CMK (cell line): Measurements from ENCODE around the gene NMRK2.
A peak's percentile ranks its signal among the peaks of the same experiment; 100 is the strongest.

Source experiments
- DNase-seq: peaks from one replicate; pipeline ENCODE4 v3.0.0-alpha.2; 2010; ENCODE audit warnings: low read depth

Gene NMRK2

DNA sequence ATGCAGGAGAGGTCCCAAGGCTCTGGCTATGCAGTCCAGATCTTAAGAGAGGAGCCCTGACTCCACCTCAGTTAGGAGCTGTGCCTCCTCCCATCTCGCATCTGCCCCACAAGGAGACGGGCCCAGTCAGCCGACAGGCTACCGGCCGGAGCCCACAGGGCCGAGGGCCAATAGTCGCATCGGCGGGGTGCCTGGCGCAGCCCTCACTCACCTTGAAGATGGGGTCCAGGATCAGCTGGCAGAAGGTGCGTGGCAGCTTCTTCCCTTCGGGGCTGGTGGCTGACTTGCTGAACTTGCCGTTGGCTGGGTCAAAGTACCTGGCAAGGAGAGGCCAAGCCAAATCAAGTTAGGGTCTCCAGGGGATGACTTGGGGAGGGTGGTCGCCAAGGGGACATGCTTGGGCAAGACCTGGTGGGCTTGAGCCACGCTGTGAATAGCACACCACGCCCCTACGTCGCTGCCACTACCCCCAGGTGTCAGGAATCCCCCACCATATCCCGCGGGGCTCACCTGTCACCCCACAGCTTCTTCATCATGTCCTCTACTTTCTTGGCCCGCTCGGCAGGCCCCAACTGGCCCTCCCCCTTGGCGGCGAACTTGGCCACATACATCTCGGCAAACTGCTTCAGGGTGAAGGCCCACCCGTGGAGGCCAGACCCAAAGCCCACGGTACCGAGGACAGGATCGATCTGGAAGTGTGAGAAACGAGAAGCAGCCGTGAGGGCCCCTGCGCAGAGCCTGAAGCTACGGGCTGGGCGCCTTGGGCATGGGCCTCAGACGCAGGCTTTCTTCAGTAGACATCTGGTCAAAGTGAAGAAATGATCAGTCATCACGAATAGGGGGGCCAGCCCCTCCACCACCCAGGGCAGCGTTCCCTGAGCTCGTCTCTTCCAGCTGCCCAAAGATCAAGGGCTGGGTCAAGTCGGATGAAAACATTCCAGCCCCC, 49.1 kb downstream of the NMRK2 start:
- no peak for DNase-seq

- no peak for DNase-seq
Measured at GRCh38 chr19:3982701-3983541, 50.1 kb downstream of the NMRK2 start.

GRCh38 chr19:3983542-3983914, 50.7 kb downstream of the NMRK2 start:
- DNase-seq: no peak

DNA sequence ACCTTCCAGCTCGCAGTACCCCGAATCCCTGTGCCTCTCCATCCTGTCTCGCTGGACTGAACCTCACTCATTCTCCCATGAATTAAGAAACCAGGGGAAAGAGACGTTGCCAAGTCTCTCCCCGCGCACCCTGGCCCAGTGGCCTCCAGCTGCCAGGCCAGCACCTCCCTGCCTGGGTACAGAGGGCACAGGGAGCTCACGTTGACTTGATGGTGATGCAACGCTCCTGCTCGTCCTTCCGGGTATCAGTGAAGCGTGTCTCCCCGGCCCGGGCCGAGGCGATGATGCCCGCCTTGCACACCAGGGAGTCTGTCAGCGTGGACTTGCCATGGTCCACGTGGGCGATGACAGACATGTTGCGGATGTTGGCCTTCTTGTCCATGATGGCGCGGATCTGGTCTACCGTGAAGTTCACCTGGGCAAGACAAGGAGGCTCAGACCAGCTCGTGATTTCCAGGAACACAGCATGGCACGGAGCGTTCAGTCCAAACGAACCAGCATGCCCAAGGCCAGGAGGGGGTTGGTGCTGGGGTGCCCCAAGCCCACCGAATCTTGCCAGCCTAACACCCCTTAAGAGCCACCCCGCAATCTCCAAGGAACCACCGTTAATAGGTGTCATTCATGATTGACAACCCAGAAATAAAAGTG, 51.2 kb downstream of the NMRK2 start:
- DNase-seq: no peak

DNA sequence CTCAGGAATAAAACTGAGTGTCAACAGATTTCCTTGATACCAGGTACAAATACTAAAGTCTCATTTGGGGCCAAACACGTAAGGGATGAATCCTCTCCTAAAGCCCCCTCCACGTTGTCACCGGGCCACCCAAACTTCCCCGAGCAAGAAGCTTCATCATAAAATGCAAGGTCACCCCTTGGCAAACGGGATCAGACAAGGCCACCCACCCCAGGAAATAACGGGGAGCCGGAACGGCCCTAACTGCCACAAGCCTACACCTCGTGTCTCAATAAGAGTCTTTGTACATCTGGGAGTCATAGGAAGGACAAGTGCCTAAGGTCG, 51.7 kb downstream of the NMRK2 start:
- peak; percentile 41 for DNase-seq

DNA sequence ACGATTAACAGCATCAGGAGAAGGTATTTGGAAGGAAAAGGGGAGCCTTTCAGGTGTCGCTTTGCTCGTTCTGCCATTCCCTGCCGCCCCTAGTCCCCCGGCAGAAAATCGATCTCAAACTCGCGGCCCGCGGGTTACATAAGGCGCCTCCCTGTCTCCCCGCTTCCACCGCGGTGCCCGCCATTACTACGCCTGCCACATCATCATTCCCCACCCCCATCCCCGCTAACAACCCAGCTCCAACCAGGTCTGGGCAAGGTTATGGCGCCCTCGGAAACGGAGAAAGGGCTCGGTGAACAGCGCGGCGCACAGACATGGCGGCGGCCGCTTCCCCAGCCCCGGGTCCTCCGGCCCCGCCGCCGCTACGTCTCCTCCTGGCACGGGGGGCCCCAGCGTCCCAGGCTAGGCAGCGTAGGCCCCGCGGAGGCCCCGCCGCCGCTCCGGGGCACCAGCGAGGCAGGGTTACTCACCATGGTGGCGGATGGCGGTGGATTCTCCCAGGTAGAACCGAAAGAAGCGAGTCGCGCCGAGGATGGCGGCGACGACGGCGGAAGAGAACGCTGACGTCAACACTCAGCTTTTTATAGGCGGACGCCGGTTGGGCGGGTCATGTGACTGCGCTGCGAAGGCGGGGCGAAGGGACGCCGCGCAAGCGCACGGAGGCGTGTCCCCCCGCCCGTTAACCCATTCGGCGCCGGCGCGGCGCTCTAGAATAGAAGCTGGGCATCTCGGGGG, 52.2 kb downstream of the NMRK2 start, which contains the start of gene EEF2:
Gene EEF2 (minus strand): TSS at position 556 of the 735 bp plus-strand sequence. CDS start 83 bp downstream, at position 473.
- DNase-seq: peak; percentile 90

DNA sequence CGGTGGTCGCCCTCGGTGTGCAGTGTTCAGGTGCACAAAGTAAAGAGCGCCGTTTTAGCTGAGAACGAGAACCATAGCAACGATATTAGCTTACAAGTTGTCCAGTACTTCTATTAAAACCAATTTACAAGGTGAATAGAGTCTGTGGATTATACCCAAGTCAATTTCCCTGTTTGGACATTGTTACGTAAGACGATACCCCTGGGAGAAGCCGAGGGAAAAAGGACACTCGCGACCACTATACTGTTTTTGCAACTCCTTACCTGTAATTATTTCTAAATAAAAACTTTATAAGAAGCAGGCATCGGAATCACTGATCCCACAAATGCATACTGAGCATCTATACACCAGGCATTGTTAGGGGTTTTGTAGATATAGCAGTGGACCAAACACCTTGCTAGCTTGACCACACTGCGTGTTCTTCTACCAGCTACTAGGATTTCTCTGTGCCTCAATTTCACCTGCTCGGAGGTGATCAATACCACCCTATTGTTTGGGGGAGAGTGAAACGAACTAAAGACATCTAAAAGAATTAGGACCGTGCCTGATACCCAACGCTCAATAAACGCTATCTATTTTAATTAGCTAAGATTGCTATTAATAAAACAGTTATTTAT, 52.9 kb downstream of the NMRK2 start:
- no peak for DNase-seq

DNA sequence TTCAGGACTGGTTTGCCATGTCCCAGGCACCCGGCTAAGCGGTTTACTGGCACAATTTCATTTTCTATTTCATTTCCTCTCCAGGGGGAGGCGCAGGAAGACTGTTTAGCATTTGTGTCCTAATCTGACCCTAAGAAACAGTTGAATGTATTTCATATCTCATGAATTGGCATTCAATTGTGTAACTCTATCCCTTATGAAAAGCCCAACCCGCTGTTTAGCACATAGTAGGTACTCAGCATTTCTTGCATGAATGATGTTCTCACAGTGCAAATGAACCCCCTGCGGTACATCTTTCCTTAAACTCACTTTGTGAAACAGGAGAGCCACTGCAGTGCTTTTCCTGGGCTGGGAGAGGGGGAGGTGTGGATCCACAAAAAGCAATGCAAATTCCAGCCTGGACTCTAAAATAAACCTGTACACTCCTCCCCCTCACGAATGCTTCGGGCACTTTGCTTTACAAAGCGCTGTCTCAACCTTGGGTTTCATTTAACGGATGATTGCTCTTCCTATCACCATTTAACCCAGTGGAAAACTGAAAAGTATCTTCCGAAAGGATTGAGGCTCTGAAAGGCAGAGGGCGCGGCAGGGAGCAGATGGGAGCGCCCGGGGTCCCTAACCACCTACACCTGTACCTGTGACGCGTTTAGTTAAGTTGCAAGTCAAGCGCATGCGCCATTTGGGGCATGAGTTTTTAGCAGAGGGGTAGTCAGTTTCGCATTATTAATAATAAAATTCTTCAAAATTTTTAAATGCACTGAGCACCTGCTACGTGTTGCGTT, 53.6 kb downstream of the NMRK2 start:
- no peak for DNase-seq

DNA sequence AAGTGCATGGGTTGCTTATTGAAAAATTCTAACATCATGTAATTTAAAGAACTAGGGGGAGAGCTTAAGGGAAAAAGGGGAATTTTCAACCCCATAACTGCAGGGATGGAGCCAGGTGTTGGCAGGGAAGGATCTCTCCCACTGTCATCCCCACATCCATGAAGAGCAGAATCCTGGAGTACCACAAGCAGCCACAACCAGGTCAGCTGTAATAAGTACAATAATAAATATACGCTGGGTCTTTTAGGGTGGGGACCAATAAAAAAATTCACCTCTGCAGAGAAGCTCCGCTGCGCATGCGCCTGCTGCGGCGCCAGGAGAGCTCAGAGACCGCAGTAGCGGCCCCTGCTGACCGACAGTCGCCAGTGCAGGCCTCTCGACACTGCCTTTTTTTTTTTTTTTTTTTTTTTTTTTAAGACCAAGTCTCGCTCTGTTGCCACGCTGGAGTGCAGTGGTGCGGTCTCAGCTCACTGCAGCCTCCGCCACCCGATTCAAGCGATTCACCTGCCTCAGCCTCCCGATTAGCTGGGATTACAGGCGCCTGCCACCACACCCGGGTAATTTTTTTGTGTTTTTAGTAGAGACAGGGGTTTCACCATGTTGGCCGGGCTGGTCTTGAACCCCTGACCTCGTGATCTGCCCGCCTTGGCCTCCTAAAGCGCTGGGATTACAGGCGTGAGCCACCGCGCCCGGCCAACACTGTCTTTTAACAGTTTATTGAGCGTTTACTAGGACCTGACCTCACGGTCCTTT, 54.9 kb downstream of the NMRK2 start:
- peak; percentile 63 for DNase-seq

GRCh38 chr19:3990815-3991117, 57.9 kb downstream of the NMRK2 start:
- DNase-seq: no peak
